HG02642 (cell line): ENCODE results near the gene ACSBG1.

Experiments used
- ATAC-seq: cut with Tn5 transposase; IDR thresholded peaks from one replicate; pipeline ENCODE4 v1.9.1; 2021; ENCODE audit warnings: mild to moderate bottlenecking; ENCODE audit not compliant: unreplicated experiment, poor library complexity

The ACSBG1 gene

GRCh38 chr15:78142332-78142731 is 92.0 kb downstream of the ACSBG1 start:
- no peak for ATAC-seq

DNA sequence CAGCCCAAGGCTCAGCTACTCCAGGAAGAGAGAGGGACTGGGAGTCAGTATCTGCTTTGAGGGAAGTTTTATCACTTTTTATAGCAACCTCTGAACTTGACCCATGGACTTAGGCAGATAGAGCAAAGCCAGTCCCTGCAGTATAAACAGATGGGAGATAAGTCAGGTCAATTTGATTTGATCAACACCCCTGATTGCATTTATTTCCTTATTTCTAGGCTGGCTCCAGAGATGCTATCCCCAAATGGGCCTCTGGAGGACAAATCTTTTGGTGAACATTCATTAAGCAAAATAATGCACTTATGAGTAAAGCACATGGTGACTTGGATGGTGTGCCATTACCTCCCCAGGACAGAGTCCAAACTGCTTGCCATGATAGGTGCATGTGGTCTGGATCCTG is 94.1 kb downstream of the ACSBG1 start:
- ATAC-seq, result no peak

- ATAC-seq, result no peak
Measured at GRCh38 chr15:78139578-78139977, 94.8 kb downstream of the ACSBG1 start.

GRCh38 chr15:78133801-78134200 is 100.6 kb downstream of the ACSBG1 start:
- ATAC-seq, result no peak

GRCh38 chr15:78131295-78132061 is 102.9 kb downstream of the ACSBG1 start, which contains the start of gene CIB2:
CIB2 (minus strand) TSS chr15:78131445; CDS start chr15:78131215, 230 bp downstream.
- ATAC-seq, result peak; percentile 80

GRCh38 chr15:78130466-78131294 is 103.7 kb downstream of the ACSBG1 start:
- peak; percentile 33 for ATAC-seq

GRCh38 chr15:78129751-78130287 is 104.5 kb downstream of the ACSBG1 start:
- ATAC-seq, result no peak

GRCh38 chr15:78129077-78129750 is 105.2 kb downstream of the ACSBG1 start:
- no peak for ATAC-seq

DNA sequence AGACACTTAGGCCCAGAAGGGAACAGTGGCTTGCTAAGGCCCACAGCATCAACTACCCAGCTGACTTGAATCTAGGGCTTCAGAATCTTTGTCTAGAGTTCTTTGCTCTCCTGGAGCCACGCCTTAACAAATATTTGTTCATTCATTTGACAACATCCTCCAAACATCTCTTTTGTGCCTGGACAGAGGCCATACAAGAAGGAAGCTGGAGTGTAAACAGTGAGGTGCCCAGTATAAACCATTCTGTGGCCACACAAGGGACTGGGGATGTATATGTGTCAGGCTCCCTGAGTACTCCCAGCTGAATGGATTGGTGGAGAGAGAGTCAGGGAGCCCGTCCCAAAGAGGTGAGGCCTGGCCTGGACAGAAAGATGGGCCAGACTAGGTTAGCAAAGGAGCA is 106.5 kb downstream of the ACSBG1 start:
- no peak for ATAC-seq

DNA sequence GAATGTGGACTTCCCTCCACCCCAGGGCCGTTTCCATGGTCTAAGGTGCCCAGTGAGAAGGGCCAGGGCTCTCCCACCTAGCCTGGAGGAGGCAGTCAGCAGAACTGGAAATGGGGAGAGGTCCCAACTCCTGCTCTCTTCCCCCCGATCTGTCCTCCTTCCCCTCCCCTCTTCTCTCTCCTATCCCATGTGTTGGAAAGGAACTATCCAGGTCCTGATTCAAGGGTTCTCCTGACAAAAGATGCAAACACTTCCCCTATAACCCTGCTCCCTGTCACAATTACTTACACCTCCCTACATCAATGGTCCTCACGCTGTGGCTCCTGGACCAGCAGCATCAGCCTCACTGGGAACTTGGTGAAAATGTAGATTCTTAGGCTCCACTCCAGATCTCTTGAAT is 109.1 kb downstream of the ACSBG1 start:
- ATAC-seq, result no peak

GRCh38 chr15:78120523-78120922 is 113.8 kb downstream of the ACSBG1 start:
- ATAC-seq, result no peak
